Keratinocyte (primary cell): ENCODE results near the gene SVOPL.

Source experiments
- EZH2 ChIP-seq: IDR thresholded peaks from one replicate; pipeline ENCODE4 v1.6.1; 2012; ENCODE audit warnings: inconsistent platforms, mild to moderate bottlenecking, low read length, moderate library complexity
- TF ChIP-seq, protein P1 (sequence below), 3 experiments: IDR thresholded peaks in 1 of 3; conservative IDR thresholded peaks in 1 of 3; optimal IDR thresholded peaks in 1 of 3; 2 replicates in 2 of 3; 3 replicates in 1 of 3; pipeline versions ENCODE3 to v1.5.1; 2011; ENCODE audit warnings: low read length in 3 of 3, mild to moderate bottlenecking in 3 of 3, moderate library complexity in 2 of 3, control low read depth in 1 of 3, inconsistent platforms in 1 of 3; ENCODE audit not compliant: insufficient read depth in 2 of 3; ENCODE audit errors: extremely low read depth in 1 of 3

DNA sequence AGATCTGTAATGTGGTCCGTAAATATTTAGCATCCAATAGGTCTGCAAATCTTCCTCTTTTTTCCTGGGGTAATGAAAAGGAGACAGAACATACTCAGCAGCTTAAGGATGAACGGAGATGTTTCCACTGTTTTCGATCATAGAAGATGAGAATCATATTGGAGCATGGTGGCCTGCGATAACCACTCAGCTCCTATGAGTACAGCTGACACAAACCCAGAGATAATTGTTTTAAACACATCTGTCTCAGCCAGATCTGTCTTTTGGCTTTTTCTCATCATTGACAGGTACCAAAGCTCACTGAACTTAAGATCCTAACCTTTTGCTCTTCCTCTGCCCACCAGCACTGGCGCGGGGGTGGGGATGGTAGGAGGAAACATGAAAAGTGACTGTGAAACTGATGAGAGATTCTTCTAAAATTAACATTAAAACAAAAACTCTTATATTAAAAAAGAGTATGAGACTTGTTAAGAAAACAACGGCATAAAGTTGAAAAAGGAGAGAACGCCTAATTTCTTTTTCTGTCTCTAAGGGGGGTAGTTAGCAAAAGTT lies 71.0 kb downstream of the SVOPL start:
- TF ChIP-seq, protein P1, sequence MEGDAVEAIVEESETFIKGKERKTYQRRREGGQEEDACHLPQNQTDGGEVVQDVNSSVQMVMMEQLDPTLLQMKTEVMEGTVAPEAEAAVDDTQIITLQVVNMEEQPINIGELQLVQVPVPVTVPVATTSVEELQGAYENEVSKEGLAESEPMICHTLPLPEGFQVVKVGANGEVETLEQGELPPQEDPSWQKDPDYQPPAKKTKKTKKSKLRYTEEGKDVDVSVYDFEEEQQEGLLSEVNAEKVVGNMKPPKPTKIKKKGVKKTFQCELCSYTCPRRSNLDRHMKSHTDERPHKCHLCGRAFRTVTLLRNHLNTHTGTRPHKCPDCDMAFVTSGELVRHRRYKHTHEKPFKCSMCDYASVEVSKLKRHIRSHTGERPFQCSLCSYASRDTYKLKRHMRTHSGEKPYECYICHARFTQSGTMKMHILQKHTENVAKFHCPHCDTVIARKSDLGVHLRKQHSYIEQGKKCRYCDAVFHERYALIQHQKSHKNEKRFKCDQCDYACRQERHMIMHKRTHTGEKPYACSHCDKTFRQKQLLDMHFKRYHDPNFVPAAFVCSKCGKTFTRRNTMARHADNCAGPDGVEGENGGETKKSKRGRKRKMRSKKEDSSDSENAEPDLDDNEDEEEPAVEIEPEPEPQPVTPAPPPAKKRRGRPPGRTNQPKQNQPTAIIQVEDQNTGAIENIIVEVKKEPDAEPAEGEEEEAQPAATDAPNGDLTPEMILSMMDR (optimal IDR thresholded peaks at IDR 0.05 in 1 of 3, IDR thresholded peaks at IDR 0.05 in 1 of 3, conservative IDR thresholded peaks at IDR 0.05 in 1 of 3; ENCODE audit: extremely low read depth in 1 of 3, insufficient read depth in 2 of 3, low read length in 3 of 3) = no peak
- no peak for TF ChIP-seq EZH2
